GM12878 (cell line): ENCODE results near the gene EXPH5. TPM values are rescaled to one million over a fixed set of nuclear protein-coding genes. Genes with fewer than 3 reads are reported as not detected.

Source experiments
- ATAC-seq: fragments of 200-7000 bp; cut with Tn5 transposase; 3 replicates; pipeline ENCODE4 v1.9.1; 2020; ENCODE audit warnings: mild to moderate bottlenecking, moderate library complexity
- BruUV-seq: library from RNA; stranded (reverse); fragments of 400-500 nt; replicated peaks from 2 replicates; lab custom pipeline; 2021; lab: Mats Ljungman, UMichigan
- CTCF ChIA-PET: fragments of 300-600 bp; sonication (Branson Sonifier 250); formaldehyde crosslinking; extraction: SDS; loops from one replicate; lab custom pipeline; 2021; ENCODE audit warnings: inconsistent platforms; lab: Yijun Ruan, JAX
- POLR2A ChIA-PET: fragments of 350-600 bp; formaldehyde crosslinking; extraction: SDS; loops from one replicate; lab custom pipeline; 2021; ENCODE audit warnings: inconsistent platforms; lab: Charles Lee
- RAD21 ChIA-PET: fragments of 300-600 bp; sonication (Branson Sonifier 250); formaldehyde crosslinking; loops from one replicate; lab custom pipeline; 2023; ENCODE audit warnings: antibody characterized with exemption; ENCODE audit not compliant: unreplicated experiment; lab: Charles Lee
- SMC1A ChIA-PET: fragments of 300-600 bp; sonication (Branson Sonifier 250); formaldehyde crosslinking; loops from one replicate; lab custom pipeline; 2023; ENCODE audit not compliant: unreplicated experiment, uncharacterized antibody; lab: Charles Lee
- DNase-seq: peaks from one replicate; pipeline ENCODE4 v3.0.0-alpha.2; 2011; ENCODE audit warnings: low read depth, low spot score
- FAIRE-seq: peaks from 3 replicates; lab custom pipeline; 2011; peaks lifted over from hg19 to GRCh38; lab: Jason Lieb, UNC
- H2AFZ ChIP-seq: 2 replicates; pipeline ENCODE4 v1.6.0; 2011; ENCODE audit warnings: low read depth, low read length, control low read depth; ENCODE audit not compliant: control insufficient read depth
- H3K27ac ChIP-seq: 2 replicates; pipeline ENCODE4 v1.5.1; 2011; ENCODE audit warnings: control low read depth; ENCODE audit not compliant: control insufficient read depth, insufficient read depth
- H3K27me3 ChIP-seq, 2 experiments: replicated peaks in 1 of 2; 2 replicates each; pipeline versions ENCODE4 v1.6.0 to v1.6.1; 2011; ENCODE audit warnings: low read length in 1 of 2; ENCODE audit not compliant: control insufficient read depth in 2 of 2, insufficient read depth in 2 of 2
- H3K36me3 ChIP-seq, 2 experiments: 2 replicates each; pipeline ENCODE4 v1.5.1; 2011; ENCODE audit warnings: low read length in 1 of 2; ENCODE audit not compliant: control insufficient read depth in 2 of 2, insufficient read depth in 2 of 2
- H3K4me1 ChIP-seq: 2 replicates; pipeline ENCODE4 v1.6.1; 2011; ENCODE audit warnings: mild to moderate bottlenecking, low read length, moderate library complexity, mixed read lengths; ENCODE audit not compliant: control insufficient read depth, insufficient read depth
- H3K4me2 ChIP-seq: 2 replicates; pipeline ENCODE4 v1.6.0; 2011; ENCODE audit warnings: control low read depth; ENCODE audit not compliant: control insufficient read depth, insufficient read depth
- H3K4me3 ChIP-seq: fragments of 200-600 bp; sonication (generic); 2 replicates; pipeline ENCODE4 v1.5.1; 2016
- H3K79me2 ChIP-seq: 2 replicates; pipeline ENCODE4 v1.6.0; 2011; ENCODE audit warnings: low read length; ENCODE audit not compliant: control insufficient read depth, insufficient read depth
- H3K9ac ChIP-seq: 2 replicates; pipeline ENCODE4 v1.8.0; 2011; ENCODE audit warnings: low read length, control low read depth, mixed read lengths; ENCODE audit not compliant: control insufficient read depth, insufficient read depth
- H3K9me3 ChIP-seq: replicated peaks from 3 replicates; pipeline ENCODE4 v1.5.1; 2011; ENCODE audit warnings: mild to moderate bottlenecking, low read length; ENCODE audit not compliant: control insufficient read depth, insufficient read depth
- H4K20me1 ChIP-seq: 2 replicates; pipeline ENCODE4 v1.6.0; 2011; ENCODE audit not compliant: control insufficient read depth, insufficient read depth
- ATF2 ChIP-seq: IDR thresholded peaks from 2 replicates; pipeline ENCODE4 v1.6.1; 2012; ENCODE audit warnings: low read length, inconsistent platforms
- FOS ChIP-seq: IDR thresholded peaks from 3 replicates; pipeline ENCODE4 v1.6.1; 2011; ENCODE audit warnings: borderline replicate concordance; ENCODE audit not compliant: insufficient read length; ENCODE audit errors: extremely low read depth
- HDAC6 ChIP-seq: fragments of 200-600 bp; sonication (generic); IDR thresholded peaks from one replicate; pipeline ENCODE4 v1.8.0; 2017; ENCODE audit warnings: antibody characterized with exemption; ENCODE audit not compliant: unreplicated experiment
- IRF5 ChIP-seq: fragments of 450-650 bp; IDR thresholded peaks from 2 replicates; pipeline ENCODE4 v1.6.1; 2017; ENCODE audit warnings: borderline replicate concordance
- MTA3 ChIP-seq: IDR thresholded peaks from 2 replicates; pipeline ENCODE4 v1.6.1; 2012; ENCODE audit warnings: low read length, inconsistent platforms, borderline replicate concordance
- NR2F1 ChIP-seq: fragments of 450-650 bp; conservative IDR thresholded peaks from 2 replicates; pipeline ENCODE4 v1.6.1; 2017; ENCODE audit warnings: mild to moderate bottlenecking
- PBX3 ChIP-seq: IDR thresholded peaks from 2 replicates; pipeline ENCODE4 v1.6.1; 2011; ENCODE audit warnings: mild to moderate bottlenecking, low read depth, low read length, moderate library complexity; ENCODE audit not compliant: insufficient replicate concordance
- POLR2A ChIP-seq: IDR thresholded peaks from 2 replicates; pipeline ENCODE4 v1.6.1; 2011; ENCODE audit warnings: low read depth, mild to moderate bottlenecking, low read length
- RBBP5 ChIP-seq: fragments of 200-600 bp; sonication (generic); conservative IDR thresholded peaks from 2 replicates; pipeline ENCODE4 v1.6.1; 2016
- WGBS: methylation state at CpG from one replicate; pipeline ENCODE4 v1.1.6; 2016; ENCODE audit warnings: low lambda C conversion rate; ENCODE audit not compliant: insufficient replicate concordance, insufficient coverage; ENCODE audit errors: missing lambda C conversion rate; 5-methylcytosine and 5-hydroxymethylcytosine counted together
- in situ Hi-C: fragments of 300-500 bp; cut with MboI; formaldehyde crosslinking; loops from 9 replicates; pipeline ENCODE4 v1.14.3; 2018; ENCODE audit warnings: mixed read lengths
- intact Hi-C: fragments of 100-400 bp; cut with micrococcal nuclease; formaldehyde crosslinking; loops from one replicate; pipeline ENCODE4 v1.14.2; 2022; ENCODE audit not compliant: unreplicated experiment
- polyA plus RNA-seq, 11 experiments: library from polyadenylated mRNA; depleted of rRNA in 4 of 11; unstranded in 6 of 11; stranded (reverse) in 5 of 11; fragments of >200 nt; fragmentation: Nextera tagmentation in 4 of 11; fragmentation: Illumina TruSeq in 1 of 11; extraction: Ambion mirVana in 4 of 11; extraction: Trizol in 1 of 11; gene quantifications; 1 replicate in 1 of 11; 2 replicates in 10 of 11; pipeline versions ENCODE4 v1.2.1 to v1.2.3, GENCODE V29; 2011 to 2016; ENCODE audit warnings: inconsistent platforms in 2 of 11, missing spikeins in 2 of 11, low read depth in 1 of 11
- total RNA-seq, 4 experiments: library from RNA; depleted of rRNA in 3 of 4; stranded (reverse); fragments of >200 nt in 3 of 4; fragmentation: Illumina TruSeq in 1 of 4; extraction: Trizol in 1 of 4; gene quantifications; 2 replicates each; pipeline versions ENCODE4 v1.2.1 to v1.2.3, GENCODE V29; 2013 to 2021
- TF ChIP-seq, protein P1 (sequence below): fragments of 450-650 bp; IDR thresholded peaks from 2 replicates; pipeline ENCODE4 v1.6.1; 2018; ENCODE audit warnings: borderline replicate concordance, mild to moderate bottlenecking; ENCODE audit not compliant: partially characterized antibody
- TF ChIP-seq, protein P2 (sequence below): fragments of 450-650 bp; formaldehyde crosslinking; IDR thresholded peaks from 2 replicates; pipeline ENCODE4 v1.5.0; 2022; ENCODE audit warnings: mild to moderate bottlenecking, missing genetic modification characterization

EXPH5 gene
- total and polyA plus RNA-seq, 10 of the 15 experiments (the other 5 are each of a cell fraction or from before 2014, with no cell fraction given): 0.69 to 11.1 (median 4.3) TPM

DNA sequence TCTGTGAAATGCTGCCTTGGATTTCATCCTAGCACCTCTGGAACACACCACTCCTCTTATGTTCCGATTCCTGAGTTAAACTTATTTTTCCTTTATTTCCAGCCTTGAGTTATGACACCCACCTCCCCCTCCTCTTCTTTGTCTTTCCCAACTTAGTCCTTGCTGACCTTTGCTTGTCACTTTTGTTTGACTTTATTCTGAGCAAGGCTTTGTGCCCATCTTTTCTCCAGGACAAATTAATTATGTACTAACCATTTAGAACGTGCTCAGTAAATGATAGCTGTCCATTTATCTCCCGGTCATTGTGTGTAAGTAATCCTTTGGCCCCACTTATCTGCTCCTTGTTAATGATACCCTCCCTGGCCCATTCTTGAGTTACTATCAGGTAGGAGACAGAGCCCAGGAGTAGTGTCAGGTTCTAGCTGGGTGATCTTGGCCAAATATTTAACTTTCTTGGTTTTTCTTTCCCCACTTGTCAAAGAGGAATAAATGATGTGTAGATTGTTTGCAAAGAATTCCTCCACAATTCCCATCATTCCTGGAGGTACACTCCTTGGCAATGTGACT is 44.2 kb downstream of the EXPH5 start (continued):
- TF ChIP-seq MTA3: no peak
- no peak for TF ChIP-seq HDAC6
- TF ChIP-seq RBBP5: no peak
- TF ChIP-seq, protein P1, sequence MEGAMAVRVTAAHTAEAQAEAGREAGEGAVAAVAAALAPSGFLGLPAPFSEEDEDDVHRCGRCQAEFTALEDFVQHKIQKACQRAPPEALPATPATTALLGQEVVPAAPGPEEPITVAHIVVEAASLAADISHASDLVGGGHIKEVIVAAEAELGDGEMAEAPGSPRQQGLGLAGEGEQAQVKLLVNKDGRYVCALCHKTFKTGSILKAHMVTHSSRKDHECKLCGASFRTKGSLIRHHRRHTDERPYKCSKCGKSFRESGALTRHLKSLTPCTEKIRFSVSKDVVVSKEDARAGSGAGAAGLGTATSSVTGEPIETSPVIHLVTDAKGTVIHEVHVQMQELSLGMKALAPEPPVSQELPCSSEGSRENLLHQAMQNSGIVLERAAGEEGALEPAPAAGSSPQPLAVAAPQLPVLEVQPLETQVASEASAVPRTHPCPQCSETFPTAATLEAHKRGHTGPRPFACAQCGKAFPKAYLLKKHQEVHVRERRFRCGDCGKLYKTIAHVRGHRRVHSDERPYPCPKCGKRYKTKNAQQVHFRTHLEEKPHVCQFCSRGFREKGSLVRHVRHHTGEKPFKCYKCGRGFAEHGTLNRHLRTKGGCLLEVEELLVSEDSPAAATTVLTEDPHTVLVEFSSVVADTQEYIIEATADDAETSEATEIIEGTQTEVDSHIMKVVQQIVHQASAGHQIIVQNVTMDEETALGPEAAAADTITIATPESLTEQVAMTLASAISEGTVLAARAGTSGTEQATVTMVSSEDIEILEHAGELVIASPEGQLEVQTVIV: no peak
- TF ChIP-seq POLR2A: no peak
- TF ChIP-seq NR2F1: no peak
- TF ChIP-seq FOS: no peak

DNA sequence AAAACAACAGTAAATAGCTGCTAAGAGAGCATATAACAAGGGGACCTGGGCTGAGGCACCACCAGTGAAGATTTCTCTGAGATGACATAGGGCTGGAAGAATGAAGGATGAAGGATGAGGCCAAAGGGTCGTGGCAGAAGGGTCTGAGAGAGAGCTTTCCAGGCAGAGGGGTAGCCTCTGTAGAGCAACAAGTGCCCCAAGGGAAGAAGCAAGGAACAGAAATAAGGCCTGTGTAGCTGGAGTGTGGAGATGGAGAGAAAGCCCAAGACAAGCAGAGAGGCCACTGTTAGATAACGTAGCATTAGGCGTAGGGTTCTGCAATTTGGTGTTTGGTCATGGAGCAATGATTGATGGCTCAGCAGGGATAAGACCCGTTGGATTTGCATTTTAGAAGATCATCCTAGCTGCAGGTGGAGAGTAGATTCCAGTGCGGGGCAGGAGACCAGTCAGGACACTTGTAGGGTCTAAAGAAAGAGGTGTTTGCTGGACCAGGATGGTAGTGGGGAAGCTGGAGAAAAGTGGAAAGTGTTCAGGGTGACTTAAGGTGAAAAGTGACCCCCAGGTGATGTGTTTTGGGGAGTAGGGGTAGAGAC is 47.6 kb downstream of the EXPH5 start:
- BruUV-seq: no TSS peak
- Histone ChIP-seq H3K4me3 (no peak overlapping the region), H3K4me2 (no peak overlapping the region), H4K20me1 (no peaks in the 10 kb centered on the region), H3K79me2 (no peaks in the 10 kb centered on the region), H3K27me3 (no peaks in the 10 kb centered on the region), H3K9me3 (no peaks in the 10 kb centered on the region), H3K9ac (no peak overlapping the region), H3K36me3 (no peaks in the 10 kb centered on the region), H2AFZ (no peak overlapping the region), H3K27ac (no peak overlapping the region), H3K4me1 (no peaks in the 10 kb centered on the region)
- TF ChIP-seq IRF5 (no peak), PBX3 (no peak), ATF2 (no peak), HDAC6 (no peak)
- TF ChIP-seq, protein P2, sequence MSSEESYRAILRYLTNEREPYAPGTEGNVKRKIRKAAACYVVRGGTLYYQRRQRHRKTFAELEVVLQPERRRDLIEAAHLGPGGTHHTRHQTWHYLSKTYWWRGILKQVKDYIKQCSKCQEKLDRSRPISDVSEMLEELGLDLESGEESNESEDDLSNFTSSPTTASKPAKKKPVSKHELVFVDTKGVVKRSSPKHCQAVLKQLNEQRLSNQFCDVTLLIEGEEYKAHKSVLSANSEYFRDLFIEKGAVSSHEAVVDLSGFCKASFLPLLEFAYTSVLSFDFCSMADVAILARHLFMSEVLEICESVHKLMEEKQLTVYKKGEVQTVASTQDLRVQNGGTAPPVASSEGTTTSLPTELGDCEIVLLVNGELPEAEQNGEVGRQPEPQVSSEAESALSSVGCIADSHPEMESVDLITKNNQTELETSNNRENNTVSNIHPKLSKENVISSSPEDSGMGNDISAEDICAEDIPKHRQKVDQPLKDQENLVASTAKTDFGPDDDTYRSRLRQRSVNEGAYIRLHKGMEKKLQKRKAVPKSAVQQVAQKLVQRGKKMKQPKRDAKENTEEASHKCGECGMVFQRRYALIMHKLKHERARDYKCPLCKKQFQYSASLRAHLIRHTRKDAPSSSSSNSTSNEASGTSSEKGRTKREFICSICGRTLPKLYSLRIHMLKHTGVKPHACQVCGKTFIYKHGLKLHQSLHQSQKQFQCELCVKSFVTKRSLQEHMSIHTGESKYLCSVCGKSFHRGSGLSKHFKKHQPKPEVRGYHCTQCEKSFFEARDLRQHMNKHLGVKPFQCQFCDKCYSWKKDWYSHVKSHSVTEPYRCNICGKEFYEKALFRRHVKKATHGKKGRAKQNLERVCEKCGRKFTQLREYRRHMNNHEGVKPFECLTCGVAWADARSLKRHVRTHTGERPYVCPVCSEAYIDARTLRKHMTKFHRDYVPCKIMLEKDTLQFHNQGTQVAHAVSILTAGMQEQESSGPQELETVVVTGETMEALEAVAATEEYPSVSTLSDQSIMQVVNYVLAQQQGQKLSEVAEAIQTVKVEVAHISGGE (CRISPR knock-in tag): no peak
- ATAC-seq (no peak), DNase-seq (no peak), FAIRE-seq (no peak)
- intact Hi-C loops (no loop called here), in situ Hi-C loops (no loop called here)
- ChIA-PET SMC1A (interaction anchor here (0.6 to 1.6 kb wide), 3 partner anchors 11 to 179 kb away, joined by 3 to 5 read pairs (median 4); no protein-coding TSS in a partner anchor), RAD21 (no interaction called here), CTCF (interaction anchor here (0.7 kb wide), 1 partner anchor 1195 kb away, joined by 4 read pairs; no protein-coding TSS in a partner anchor), POLR2A (interaction anchor here (1.0 kb wide), 1 partner anchor 11 kb away, joined by 3 read pairs; no protein-coding TSS in a partner anchor)
- WGBS: 58% methylated on average over 5 of the region's 5 CpGs
